ENCODE results near the gene KANTR. TPM values are rescaled to one million over a fixed set of nuclear protein-coding genes. Genes with fewer than 3 reads are reported as not detected.

The KANTR gene
- total RNA-seq, 4 donors from 2014 or later = 8.6 to 42.1 (median 33.1) TPM

DNA sequence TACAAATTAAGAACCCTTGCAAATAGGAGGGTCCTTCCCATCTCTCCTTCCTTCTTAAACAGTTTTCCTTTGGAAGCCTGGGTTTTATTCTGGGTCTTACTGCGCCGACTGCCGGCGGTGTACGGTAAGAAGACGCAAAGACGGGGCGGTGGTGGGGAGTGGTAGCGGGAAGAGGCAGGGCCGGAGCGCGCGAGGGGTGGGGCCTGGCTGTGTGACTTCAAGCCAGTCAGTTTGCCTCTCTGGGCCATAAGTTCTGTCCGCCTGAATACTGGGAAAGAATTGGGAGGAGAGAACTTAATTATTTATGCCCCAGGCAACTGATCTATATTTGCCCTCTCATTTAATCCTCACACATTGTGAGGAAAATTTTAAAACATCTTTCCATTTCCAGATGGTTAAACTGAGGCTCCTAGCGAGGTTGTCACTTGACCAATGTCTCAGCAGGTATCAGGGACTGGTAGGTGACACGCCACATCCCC is 726 bp upstream of the KANTR start:
- Histone ChIP-seq H3K4me1 (peaks cover 0 to 7% (median 0%) of the 10 kb centered on the region in 4 donors), H3K27ac (peak overlapping the region; percentile 81 to 97 (median 90)), H3K4me3 (peak overlapping the region; percentile 58 to 78 (median 68)), H3K27me3 (no peaks in the 10 kb centered on the region), H3K9me3 (no peaks in the 10 kb centered on the region), H3K36me3 (no peaks in the 10 kb centered on the region)
- no peak for TF ChIP-seq POLR2A (IDR thresholded peaks at IDR 0.05)
- TF ChIP-seq, protein P1, sequence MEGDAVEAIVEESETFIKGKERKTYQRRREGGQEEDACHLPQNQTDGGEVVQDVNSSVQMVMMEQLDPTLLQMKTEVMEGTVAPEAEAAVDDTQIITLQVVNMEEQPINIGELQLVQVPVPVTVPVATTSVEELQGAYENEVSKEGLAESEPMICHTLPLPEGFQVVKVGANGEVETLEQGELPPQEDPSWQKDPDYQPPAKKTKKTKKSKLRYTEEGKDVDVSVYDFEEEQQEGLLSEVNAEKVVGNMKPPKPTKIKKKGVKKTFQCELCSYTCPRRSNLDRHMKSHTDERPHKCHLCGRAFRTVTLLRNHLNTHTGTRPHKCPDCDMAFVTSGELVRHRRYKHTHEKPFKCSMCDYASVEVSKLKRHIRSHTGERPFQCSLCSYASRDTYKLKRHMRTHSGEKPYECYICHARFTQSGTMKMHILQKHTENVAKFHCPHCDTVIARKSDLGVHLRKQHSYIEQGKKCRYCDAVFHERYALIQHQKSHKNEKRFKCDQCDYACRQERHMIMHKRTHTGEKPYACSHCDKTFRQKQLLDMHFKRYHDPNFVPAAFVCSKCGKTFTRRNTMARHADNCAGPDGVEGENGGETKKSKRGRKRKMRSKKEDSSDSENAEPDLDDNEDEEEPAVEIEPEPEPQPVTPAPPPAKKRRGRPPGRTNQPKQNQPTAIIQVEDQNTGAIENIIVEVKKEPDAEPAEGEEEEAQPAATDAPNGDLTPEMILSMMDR (IDR thresholded peaks at IDR 0.05) = peak; percentile 19 to 70 (median 58)
- peak; percentile 84 to 93 (median 85) for DNase-seq

DNA sequence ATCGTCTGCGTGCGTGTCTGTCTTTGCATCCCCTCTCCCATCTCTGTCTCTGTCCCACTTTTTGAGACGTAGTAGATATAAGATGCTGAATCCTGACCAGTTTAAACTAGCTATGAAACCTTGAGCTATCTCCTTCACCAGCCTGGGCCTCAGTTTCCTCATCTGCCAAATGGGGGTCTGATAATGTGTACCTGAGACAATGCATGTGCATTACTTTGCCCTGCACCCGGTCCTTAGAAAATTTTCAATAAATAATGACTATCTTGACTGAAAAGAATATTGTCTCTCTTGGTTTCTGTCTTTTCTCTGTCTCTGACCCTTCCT is 602 bp downstream of the KANTR start:
- H3K4me3 ChIP-seq = peak overlapping the region; percentile 58 to 78 (median 68)
- TF ChIP-seq POLR2A (IDR thresholded peaks at IDR 0.05) = no peak
- TF ChIP-seq, protein P1 (IDR thresholded peaks at IDR 0.05) = no peak
- H3K4me1 ChIP-seq = peaks cover 0 to 7% (median 0%) of the 10 kb centered on the region in 4 donors
- DNase-seq = no peak
- peak overlapping the region; percentile 81 to 97 (median 90) for H3K27ac ChIP-seq
- H3K36me3 ChIP-seq = no peaks in the 10 kb centered on the region
- H3K9me3 ChIP-seq = no peaks in the 10 kb centered on the region
- no peaks in the 10 kb centered on the region for H3K27me3 ChIP-seq

DNA sequence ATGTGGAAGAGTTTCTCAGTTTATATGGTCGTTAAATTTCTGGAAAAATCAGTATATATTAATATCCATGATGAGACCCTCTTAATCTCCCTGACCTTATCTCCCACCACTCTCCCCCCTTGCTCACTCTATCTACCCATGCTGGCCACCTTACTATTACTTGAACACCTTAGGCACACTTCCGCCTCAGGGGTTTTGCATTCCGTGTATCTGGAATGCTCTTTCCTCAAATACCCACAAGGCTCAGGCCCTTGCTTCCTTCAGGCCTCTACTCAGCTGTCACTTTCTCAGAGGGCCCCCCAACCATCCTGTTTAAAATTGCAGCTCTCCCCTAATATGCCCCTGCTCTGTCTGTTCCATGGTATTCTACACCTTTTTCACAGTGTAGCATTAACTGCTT is 1.9 kb downstream of the KANTR start:
- Histone ChIP-seq H3K27ac (no peak overlapping the region), H3K4me3 (no peak overlapping the region), H3K36me3 (no peaks in the 10 kb centered on the region), H3K27me3 (no peaks in the 10 kb centered on the region), H3K9me3 (no peaks in the 10 kb centered on the region), H3K4me1 (peaks cover 0 to 7% (median 0%) of the 10 kb centered on the region in 4 donors)
- no peak for DNase-seq
- TF ChIP-seq POLR2A (IDR thresholded peaks at IDR 0.05) = no peak
- TF ChIP-seq, protein P1 (IDR thresholded peaks at IDR 0.05) = no peak

DNA sequence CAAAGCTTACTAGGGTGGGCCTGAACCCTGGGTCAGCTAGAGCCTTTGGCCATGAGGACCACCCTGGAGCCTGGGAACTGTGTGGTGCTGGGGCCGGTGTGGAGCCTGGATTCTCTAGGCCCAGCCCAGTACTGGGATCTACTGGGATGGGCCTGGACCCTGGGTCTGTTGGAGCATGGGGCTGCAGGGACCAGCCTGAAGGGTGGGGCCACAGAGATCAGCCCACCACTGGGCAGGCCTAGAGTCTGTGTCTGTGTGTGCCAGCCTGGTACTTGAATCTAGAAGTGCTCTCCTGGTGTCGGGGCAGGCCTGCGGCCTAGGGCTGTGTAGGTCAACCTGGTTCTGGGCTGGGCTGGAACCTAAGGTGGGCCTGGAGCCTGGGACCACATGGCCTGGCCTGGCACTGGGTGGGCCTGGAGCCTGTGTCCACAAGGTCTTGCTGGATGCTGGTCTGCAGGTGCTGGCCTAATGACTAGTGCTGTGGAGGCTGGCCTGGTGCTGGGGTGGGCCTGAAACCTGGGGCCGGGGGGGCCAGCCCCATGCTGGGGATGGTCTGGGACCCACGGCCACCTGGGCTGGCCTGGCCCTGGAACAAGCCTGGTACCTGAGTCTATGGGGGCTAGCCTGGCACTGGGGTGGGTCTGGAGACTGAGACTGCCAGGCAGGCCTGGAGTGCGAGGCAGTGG is 21.1 kb downstream of the KANTR start:
- H3K27me3 ChIP-seq = no peaks in the 10 kb centered on the region
- peak overlapping the region in 1 of 4 donors; percentile 1 for H3K27ac ChIP-seq
- TF ChIP-seq, protein P1 (IDR thresholded peaks at IDR 0.05) = no peak
- no peak for TF ChIP-seq POLR2A (IDR thresholded peaks at IDR 0.05)
- H3K9me3 ChIP-seq = no peaks in the 10 kb centered on the region
- no peak overlapping the region for H3K4me3 ChIP-seq
- no peaks in the 10 kb centered on the region for H3K36me3 ChIP-seq
- no peaks in the 10 kb centered on the region for H3K4me1 ChIP-seq
- no peak for DNase-seq

DNA sequence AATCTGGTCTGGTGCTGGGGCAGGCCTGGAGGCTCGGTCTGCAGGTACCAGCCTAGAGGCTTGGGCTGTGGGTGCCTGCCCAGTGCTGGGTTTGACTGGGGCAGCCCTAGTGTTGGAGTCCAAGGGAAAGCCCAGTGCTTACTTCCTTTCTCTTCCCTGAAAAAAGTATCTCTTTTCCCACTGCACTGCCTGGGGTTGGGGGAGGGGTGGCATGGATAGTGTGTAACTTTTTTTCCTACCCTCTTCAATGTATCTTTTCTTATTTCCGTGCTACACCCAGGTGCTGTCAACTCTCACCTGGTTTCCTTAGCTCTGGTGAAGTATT is 21.6 kb downstream of the KANTR start:
- H3K27me3 ChIP-seq = no peaks in the 10 kb centered on the region
- TF ChIP-seq POLR2A (IDR thresholded peaks at IDR 0.05) = no peak
- TF ChIP-seq, protein P1 (IDR thresholded peaks at IDR 0.05) = no peak
- no peaks in the 10 kb centered on the region for H3K36me3 ChIP-seq
- H3K9me3 ChIP-seq = no peaks in the 10 kb centered on the region
- peak overlapping the region in 2 of 4 donors; percentile 1 to 42 for H3K27ac ChIP-seq
- no peaks in the 10 kb centered on the region for H3K4me1 ChIP-seq
- no peak overlapping the region for H3K4me3 ChIP-seq
- no peak for DNase-seq
